Uterus (tissue), 2 donors: ENCODE data around the gene PPM1G.

Experiments used
- CTCF ChIP-seq, 4 experiments: fragments of 200-600 bp in 2 of 4; fragments of 450-650 bp in 2 of 4; sonication (generic) in 2 of 4; IDR thresholded peaks; one replicate each; pipeline ENCODE4 v1.5.1; 2016 to 2019; ENCODE audit warnings: antibody characterized with exemption in 4 of 4, mild to moderate bottlenecking in 2 of 4, moderate library complexity in 1 of 4
- POLR2A ChIP-seq, 2 donors: fragments of 450-650 bp; IDR thresholded peaks; one replicate each; pipeline ENCODE4 v1.6.1; 2016; ENCODE audit warnings: antibody characterized with exemption in 2 of 2, mild to moderate bottlenecking in 1 of 2, moderate library complexity in 1 of 2

- no peak for TF ChIP-seq CTCF (IDR thresholded peaks at IDR 0.05)
- TF ChIP-seq POLR2A (IDR thresholded peaks at IDR 0.05): no peak
Measured at GRCh38 chr2:27412419-27413152, 3.2 kb upstream of the PPM1G start.
